HepG2 (cell line): ENCODE measurements around the gene CAPN15. TPM values are rescaled to one million over a fixed set of nuclear protein-coding genes. Genes with fewer than 3 reads are reported as not detected.
A peak's percentile ranks its signal among the peaks of the same experiment; 100 is the strongest.

Source experiments
- CREB1 ChIP-seq, 2 experiments: fragments of 450-650 bp in 1 of 2; IDR thresholded peaks; 2 replicates each; pipeline ENCODE4 v1.6.1; 2016 to 2017; ENCODE audit warnings: control low read depth in 1 of 2, mild to moderate bottlenecking in 1 of 2, missing compliant biosample characterization in 1 of 2, missing genetic modification characterization in 1 of 2
- SP1 ChIP-seq, 2 experiments: fragments of 450-650 bp in 1 of 2; sonication (generic) in 1 of 2; formaldehyde crosslinking in 1 of 2; IDR thresholded peaks; 2 replicates each; pipeline versions ENCODE4 v1.4.0 to v1.6.1; 2016 to 2020; ENCODE audit warnings: missing genetic modification reagents in 1 of 2
- ZNF12 ChIP-seq: sonication (generic); formaldehyde crosslinking; IDR thresholded peaks from 2 replicates; pipeline ENCODE4 v1.5.0; 2020; ENCODE audit warnings: missing genetic modification reagents
- ZNF563 ChIP-seq: sonication (generic); formaldehyde crosslinking; IDR thresholded peaks from 2 replicates; pipeline ENCODE4 v1.8.0; 2022; ENCODE audit warnings: mild to moderate bottlenecking, moderate library complexity, missing genetic modification reagents
- polyA plus RNA-seq, 8 experiments: library from polyadenylated mRNA; depleted of rRNA in 3 of 8; stranded (reverse) in 7 of 8; unstranded in 1 of 8; fragments of >200 nt; fragmentation: Illumina TruSeq in 4 of 8; extraction: Trizol in 4 of 8; gene quantifications; 2 replicates each; pipeline versions ENCODE4 v1.2.1 to v1.2.3, GENCODE V29; 2011 to 2016; ENCODE audit warnings: low read depth in 4 of 8, missing spikeins in 1 of 8, mixed read lengths in 1 of 8; ENCODE audit not compliant: insufficient read depth in 1 of 8
- total RNA-seq, 5 experiments: library from RNA; depleted of rRNA; stranded (reverse); fragments of >200 nt; fragmentation: Illumina TruSeq; extraction: Trizol; gene quantifications; 2 replicates each; pipeline ENCODE4 v1.2.3, GENCODE V29; 2016; ENCODE audit warnings: low read depth in 1 of 5
- TF ChIP-seq, protein P1 (sequence below), 2 experiments: fragments of 450-650 bp in 1 of 2; sonication (generic) in 1 of 2; formaldehyde crosslinking in 1 of 2; IDR thresholded peaks; 2 replicates each; pipeline versions ENCODE4 v1.6.1 to v1.8.0; 2016 to 2022; ENCODE audit warnings: antibody characterized with exemption in 1 of 2, mild to moderate bottlenecking in 1 of 2, missing genetic modification reagents in 1 of 2

The CAPN15 gene
- total and polyA plus RNA-seq, 2 of the 13 experiments (the other 11 are each of a cell fraction or from before 2014, with no cell fraction given): 14.9 to 24.5 TPM

- TF ChIP-seq, protein P1, sequence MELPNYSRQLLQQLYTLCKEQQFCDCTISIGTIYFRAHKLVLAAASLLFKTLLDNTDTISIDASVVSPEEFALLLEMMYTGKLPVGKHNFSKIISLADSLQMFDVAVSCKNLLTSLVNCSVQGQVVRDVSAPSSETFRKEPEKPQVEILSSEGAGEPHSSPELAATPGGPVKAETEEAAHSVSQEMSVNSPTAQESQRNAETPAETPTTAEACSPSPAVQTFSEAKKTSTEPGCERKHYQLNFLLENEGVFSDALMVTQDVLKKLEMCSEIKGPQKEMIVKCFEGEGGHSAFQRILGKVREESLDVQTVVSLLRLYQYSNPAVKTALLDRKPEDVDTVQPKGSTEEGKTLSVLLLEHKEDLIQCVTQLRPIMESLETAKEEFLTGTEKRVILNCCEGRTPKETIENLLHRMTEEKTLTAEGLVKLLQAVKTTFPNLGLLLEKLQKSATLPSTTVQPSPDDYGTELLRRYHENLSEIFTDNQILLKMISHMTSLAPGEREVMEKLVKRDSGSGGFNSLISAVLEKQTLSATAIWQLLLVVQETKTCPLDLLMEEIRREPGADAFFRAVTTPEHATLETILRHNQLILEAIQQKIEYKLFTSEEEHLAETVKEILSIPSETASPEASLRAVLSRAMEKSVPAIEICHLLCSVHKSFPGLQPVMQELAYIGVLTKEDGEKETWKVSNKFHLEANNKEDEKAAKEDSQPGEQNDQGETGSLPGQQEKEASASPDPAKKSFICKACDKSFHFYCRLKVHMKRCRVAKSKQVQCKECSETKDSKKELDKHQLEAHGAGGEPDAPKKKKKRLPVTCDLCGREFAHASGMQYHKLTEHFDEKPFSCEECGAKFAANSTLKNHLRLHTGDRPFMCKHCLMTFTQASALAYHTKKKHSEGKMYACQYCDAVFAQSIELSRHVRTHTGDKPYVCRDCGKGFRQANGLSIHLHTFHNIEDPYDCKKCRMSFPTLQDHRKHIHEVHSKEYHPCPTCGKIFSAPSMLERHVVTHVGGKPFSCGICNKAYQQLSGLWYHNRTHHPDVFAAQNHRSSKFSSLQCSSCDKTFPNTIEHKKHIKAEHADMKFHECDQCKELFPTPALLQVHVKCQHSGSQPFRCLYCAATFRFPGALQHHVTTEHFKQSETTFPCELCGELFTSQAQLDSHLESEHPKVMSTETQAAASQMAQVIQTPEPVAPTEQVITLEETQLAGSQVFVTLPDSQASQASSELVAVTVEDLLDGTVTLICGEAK (IDR thresholded peaks at IDR 0.05): no peak
- TF ChIP-seq, protein P1 (CRISPR knock-in tag; IDR thresholded peaks at IDR 0.05): no peak
- TF ChIP-seq ZNF12: no peak
- no peak for TF ChIP-seq SP1 (IDR thresholded peaks at IDR 0.05)
- no peak for TF ChIP-seq SP1 (CRISPR knock-in tag; IDR thresholded peaks at IDR 0.05)
- TF ChIP-seq ZNF563 (CRISPR knock-in tag): no peak
- peak; percentile 84 for TF ChIP-seq CREB1 (IDR thresholded peaks at IDR 0.05)
- TF ChIP-seq CREB1 (CRISPR knock-in tag; IDR thresholded peaks at IDR 0.05): no peak
These were observed 63.3 kb downstream of the CAPN15 start (continued) for GRCh38 chr16:590815-591200.
